Activated naive CD4-positive, alpha-beta T cell treated with anti-CD3 and anti-CD28 coated beads, Interleukin-2, amount 50 U/mL, for 72 hours (primary cell): ENCODE data around the gene CYB561A3. TPM values are rescaled to one million over a fixed set of nuclear protein-coding genes. Genes with fewer than 3 reads are reported as not detected.

Source experiments
- ATAC-seq, 2 donors: fragments of 150-1000 bp; cut with Tn5 transposase; 2 replicates each; pipeline ENCODE4 v1.10.0; 2021; ENCODE audit warnings: mild to moderate bottlenecking in 2 of 2, moderate library complexity in 2 of 2
- DNase-seq, 2 donors: peaks; one replicate each; pipeline ENCODE4 v3.0.0; 2021 to 2022; ENCODE audit warnings: low spot score in 2 of 2
- H3K27ac Mint-ChIP-seq, 2 donors: one replicate each; pipeline ENCODE4 v1.8.0; 2022; ENCODE audit warnings: mild to moderate bottlenecking in 2 of 2, mixed read lengths in 2 of 2
- H3K36me3 Mint-ChIP-seq, 2 donors: one replicate each; pipeline ENCODE4 v1.8.0; 2022; ENCODE audit warnings: mixed read lengths in 2 of 2
- H3K9me3 Mint-ChIP-seq, 2 donors: one replicate each; pipeline ENCODE4 v1.8.0; 2022; ENCODE audit warnings: mixed read lengths in 2 of 2
- total RNA-seq, 2 donors: library from RNA; stranded (reverse); gene quantifications; one replicate each; pipeline ENCODE4 v1.2.3, GENCODE V29; 2022

Gene CYB561A3
- total RNA-seq, 2 donors from 2014 or later, result 38.3 to 68.7 TPM

DNA sequence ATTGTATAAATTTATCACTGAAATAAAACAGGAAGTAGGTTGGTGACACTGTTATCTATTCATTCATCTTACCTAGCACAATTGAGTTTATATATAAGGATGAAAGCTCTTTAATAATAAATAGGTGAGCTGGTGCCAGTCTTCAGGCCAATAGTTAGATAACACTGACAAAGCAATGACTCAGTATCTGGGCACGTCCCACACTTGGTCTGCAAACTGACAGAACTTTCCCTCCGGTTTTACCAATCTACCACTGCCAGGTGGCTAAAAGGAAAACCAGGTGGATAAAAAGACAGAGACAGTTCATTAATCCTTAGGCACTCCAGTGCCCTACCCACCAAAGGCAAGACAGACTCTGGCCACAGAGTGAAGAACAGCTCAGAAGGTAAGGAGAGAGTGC lies 46.4 kb downstream of the CYB561A3 start:
- ATAC-seq, result no peak
- Mint-ChIP-seq H3K27ac (no peak overlapping the region), H3K36me3 (peaks cover 0 to 10% of the 10 kb centered on the region in 2 donors), H3K9me3 (no peaks in the 10 kb centered on the region)
- no peak for DNase-seq

DNA sequence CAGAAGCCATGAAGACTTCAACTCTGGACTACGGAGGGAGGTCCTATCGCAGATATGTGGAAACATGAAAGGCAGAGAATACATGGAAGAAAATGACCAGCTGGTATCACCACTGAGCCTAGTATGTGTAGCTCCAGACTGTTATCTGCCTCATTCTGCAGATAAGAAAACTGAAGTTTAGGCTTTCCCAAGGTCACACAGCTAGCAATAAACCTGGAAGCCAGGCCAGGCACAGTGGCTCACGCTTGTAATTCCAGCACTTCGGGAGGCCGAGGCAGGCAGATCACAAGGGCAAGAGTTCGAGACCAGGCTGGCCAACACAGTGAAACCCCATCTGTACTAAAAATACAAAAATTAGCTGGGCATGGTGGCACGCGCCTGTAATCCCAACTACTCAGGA lies 50.9 kb downstream of the CYB561A3 start:
- no peak for DNase-seq
- ATAC-seq, result no peak
- Mint-ChIP-seq H3K9me3 (no peaks in the 10 kb centered on the region), H3K27ac (no peak overlapping the region), H3K36me3 (peaks cover 0 to 12% of the 10 kb centered on the region in 2 donors)

DNA sequence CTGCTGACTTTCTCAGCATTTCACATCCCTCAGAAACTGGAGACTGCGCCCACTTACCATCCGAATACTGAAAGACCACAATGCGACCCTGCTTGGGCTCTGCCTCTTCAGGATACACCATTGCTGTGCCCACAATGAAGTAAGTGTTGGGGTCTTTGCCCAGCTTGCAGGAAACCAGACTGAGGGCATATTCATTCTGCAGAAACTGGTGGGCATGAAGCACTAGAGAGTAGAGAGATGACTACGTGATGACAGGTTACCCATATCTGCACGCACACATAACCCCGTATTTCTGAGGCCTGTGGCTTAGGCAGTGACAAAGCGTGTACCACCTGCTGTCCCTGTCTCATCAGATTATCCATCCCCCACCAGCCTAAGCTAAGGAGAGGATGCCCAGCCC lies 51.9 kb downstream of the CYB561A3 start:
- Mint-ChIP-seq H3K27ac (peak overlapping the region in 1 of 2 donors; percentile 54), H3K36me3 (peaks cover 0 to 12% of the 10 kb centered on the region in 2 donors), H3K9me3 (no peaks in the 10 kb centered on the region)
- no peak for DNase-seq
- peak; percentile 40 to 68 for ATAC-seq

DNA sequence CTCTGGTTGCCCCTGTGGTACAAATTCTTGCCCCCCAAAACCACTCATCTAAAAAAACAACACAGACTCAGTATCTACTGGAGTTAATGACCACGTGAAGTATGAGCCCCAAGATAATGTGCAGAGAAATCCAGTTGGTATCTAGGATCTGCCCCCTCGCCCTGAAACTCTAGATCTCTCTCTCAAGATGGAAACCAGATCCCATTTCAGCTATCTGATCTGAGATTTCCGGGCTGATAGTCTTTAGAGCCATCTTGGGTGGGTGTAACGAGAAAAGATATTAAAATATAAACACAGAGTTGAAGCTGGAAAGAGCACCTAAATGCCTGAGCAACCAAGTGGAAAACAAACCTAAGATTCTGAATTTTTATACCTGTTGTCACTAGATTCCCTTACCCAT lies 52.5 kb downstream of the CYB561A3 start:
- ATAC-seq (no peak), DNase-seq (no peak)
- Mint-ChIP-seq H3K36me3 (peaks cover 0 to 12% of the 10 kb centered on the region in 2 donors), H3K9me3 (no peaks in the 10 kb centered on the region), H3K27ac (peak overlapping the region in 1 of 2 donors; percentile 54)

DNA sequence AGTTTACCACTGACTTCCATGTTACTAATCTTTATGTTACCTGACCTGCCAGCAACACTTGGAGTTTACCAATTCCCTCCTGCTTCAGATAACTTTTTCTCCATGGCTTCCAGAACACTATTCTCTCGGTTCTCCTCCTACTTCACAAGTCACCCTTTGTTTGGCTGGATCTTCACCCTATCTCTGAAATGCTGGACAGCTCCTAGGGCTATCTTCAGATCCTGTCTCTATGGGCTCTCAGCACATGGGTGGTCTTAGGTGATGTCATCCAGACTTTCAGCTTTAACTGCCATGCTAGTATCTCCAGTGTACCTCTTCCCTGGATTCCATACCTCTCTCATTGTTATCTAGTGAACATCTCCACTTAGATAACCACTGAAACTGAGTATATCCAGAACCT lies 54.3 kb downstream of the CYB561A3 start:
- Mint-ChIP-seq H3K9me3 (no peaks in the 10 kb centered on the region), H3K36me3 (peaks cover under 1 to 7% of the 10 kb centered on the region in 2 donors), H3K27ac (no peak overlapping the region)
- ATAC-seq (no peak), DNase-seq (no peak)

DNA sequence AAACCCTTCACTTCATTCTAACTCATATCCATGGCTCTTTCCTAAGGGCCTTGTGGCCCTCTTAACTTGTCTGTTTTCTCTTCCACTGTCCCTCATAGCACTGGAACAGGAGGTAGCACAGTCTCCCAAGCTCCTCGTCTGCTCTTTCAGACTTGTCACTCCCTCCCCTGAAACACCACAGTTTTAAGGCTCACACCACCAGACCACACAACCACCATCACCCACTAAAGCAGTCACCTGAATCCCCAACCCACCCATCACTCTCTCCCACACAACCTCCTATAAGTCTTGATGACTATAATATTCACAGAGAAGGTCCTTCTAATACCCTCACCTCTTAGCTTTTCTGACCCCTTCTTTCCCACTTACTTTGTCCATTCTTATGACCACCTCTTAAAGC lies 55.5 kb downstream of the CYB561A3 start:
- Mint-ChIP-seq H3K36me3 (peaks cover 7 to 15% of the 10 kb centered on the region in 2 donors), H3K9me3 (no peaks in the 10 kb centered on the region), H3K27ac (no peak overlapping the region)
- no peak for DNase-seq
- ATAC-seq, result peak in 1 of 2 donors; percentile 38

DNA sequence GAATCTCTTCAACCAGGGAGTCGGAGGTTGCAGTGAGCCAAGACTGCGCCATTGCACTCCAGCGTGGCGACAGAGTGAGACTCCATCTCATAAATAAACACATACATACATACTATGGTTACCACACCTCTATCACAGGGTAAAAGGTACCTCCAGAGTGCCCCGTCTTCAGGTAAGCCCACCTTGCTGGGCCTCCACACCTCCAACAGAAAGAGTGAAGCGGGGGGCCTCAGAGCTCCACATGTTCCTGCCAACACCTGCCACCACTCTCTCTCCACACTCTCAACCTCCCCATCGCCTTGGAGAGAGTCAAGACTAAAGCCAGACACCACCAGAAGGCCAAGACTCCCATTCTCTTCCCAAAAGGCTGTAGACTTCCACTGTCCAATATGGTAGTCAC lies 56.3 kb downstream of the CYB561A3 start:
- H3K27ac Mint-ChIP-seq, result no peak overlapping the region
- H3K36me3 Mint-ChIP-seq, result peaks cover 15 to 21% of the 10 kb centered on the region in 2 donors

DNA sequence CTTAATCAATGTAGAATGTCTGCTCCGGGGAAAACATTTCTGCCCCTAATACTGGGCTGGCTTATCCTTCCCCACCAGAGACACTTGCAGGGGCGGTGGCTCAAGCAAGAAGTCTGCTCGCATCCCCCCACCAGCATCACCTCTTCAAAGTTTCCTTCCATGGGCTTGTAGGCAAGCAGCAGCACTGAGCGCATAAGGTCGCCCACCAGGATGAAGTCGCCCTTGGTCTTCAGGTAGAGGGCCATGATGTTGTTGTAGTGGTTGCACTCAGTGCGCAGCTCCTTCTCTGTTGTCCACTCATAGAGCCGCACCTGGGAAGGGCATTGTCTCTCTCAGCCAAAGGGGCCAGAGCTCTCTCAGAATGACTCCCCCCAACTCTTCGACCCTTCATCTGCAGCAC lies 58.0 kb downstream of the CYB561A3 start:
- no peak overlapping the region for H3K27ac Mint-ChIP-seq
- H3K9me3 Mint-ChIP-seq, result no peaks in the 10 kb centered on the region
- no peak for ATAC-seq
- no peak for DNase-seq
- peaks cover 18 to 24% of the 10 kb centered on the region in 2 donors for H3K36me3 Mint-ChIP-seq

More for the DNA sequence above, 56.3 kb downstream of the CYB561A3 start:
- no peak for DNase-seq
- H3K9me3 Mint-ChIP-seq, result no peaks in the 10 kb centered on the region
- ATAC-seq, result no peak

DNA sequence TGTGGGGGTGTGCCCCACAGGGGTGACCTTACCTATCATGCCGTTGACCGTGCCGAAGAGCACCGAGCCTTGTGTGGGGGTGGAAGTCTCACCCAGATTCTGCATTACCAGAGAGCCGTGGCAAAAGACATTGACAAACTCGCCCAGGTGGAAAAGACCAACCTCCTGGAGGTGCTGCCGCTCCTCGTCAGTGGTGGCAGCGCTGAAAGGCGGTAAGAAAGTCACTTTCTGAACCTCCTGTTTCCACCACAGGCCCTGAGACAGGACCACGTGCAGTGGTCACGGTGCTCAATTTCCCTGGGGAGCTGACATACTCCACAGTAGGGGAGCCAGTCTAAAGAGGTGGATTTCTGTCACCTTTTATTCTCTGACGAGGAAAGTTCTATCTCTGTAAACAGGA lies 59.1 kb downstream of the CYB561A3 start:
- Mint-ChIP-seq H3K27ac (peak overlapping the region in 1 of 2 donors; percentile 24), H3K9me3 (no peaks in the 10 kb centered on the region), H3K36me3 (peaks cover 21 to 29% of the 10 kb centered on the region in 2 donors)
- ATAC-seq (no peak), DNase-seq (no peak)

Other genes with a start within 250 kb of the CYB561A3 start
- 10 to 100 TPM; 10.2 to 10.9 TPM for gene VPS37C, start 200.5 kb downstream of the CYB561A3 start, total RNA-seq
- gene PGA3, start 158.4 kb downstream of the CYB561A3 start, total RNA-seq, result not detected
- not detected for gene PGA4, start 139.5 kb downstream of the CYB561A3 start, total RNA-seq
- gene PGA5, start 120.7 kb downstream of the CYB561A3 start, total RNA-seq, result not detected
- gene VWCE, start 66.6 kb downstream of the CYB561A3 start, total RNA-seq, result 10 to 100 TPM in 1 of 2 donors, 1 to 10 TPM in 1; 5.4 to 19.6 TPM
- 100 to 1,000 TPM; 221 to 244 TPM for gene DDB1, start 28.8 kb downstream of the CYB561A3 start, total RNA-seq
- gene TKFC, start 28.7 kb downstream of the CYB561A3 start, total RNA-seq, result 10 to 100 TPM; 29.3 to 83.8 TPM
- gene TMEM138, start 492 bp upstream of the CYB561A3 start, total RNA-seq, result 10 to 100 TPM; 32.4 to 44.2 TPM
- 10 to 100 TPM in 1 of 2 donors, 1 to 10 TPM in 1; 8.7 to 14.1 TPM for gene TMEM216, start 30.7 kb upstream of the CYB561A3 start, total RNA-seq
- gene CPSF7, start 68.1 kb upstream of the CYB561A3 start, total RNA-seq, result 100 to 1,000 TPM; 110 to 128 TPM
- 10 to 100 TPM; 32.0 to 34.3 TPM for gene SDHAF2, start 68.2 kb upstream of the CYB561A3 start, total RNA-seq
- not detected for gene LRRC10B, start 146.9 kb upstream of the CYB561A3 start, total RNA-seq
- not detected for gene SYT7, start 219.2 kb upstream of the CYB561A3 start, total RNA-seq